Testis (tissue), 3 donors: Measurements from ENCODE around the gene INTS11. TPM values are rescaled to one million over a fixed set of nuclear protein-coding genes. Genes with fewer than 3 reads are reported as not detected.
A peak's percentile ranks its signal among the peaks of the same experiment; 100 is the strongest.

Source experiments
- DNase-seq: peaks from one replicate; pipeline ENCODE4 v3.0.0-alpha.2; 2019
- H3K27ac ChIP-seq, 2 donors: fragments of 200-600 bp; sonication (generic); one replicate each; pipeline ENCODE4 v1.5.1; 2019
- H3K27me3 ChIP-seq: fragments of 200-600 bp; sonication (generic); one replicate; pipeline ENCODE4 v1.5.1; 2019
- H3K36me3 ChIP-seq: fragments of 200-600 bp; sonication (generic); one replicate; pipeline ENCODE4 v1.5.1; 2017; ENCODE audit warnings: low read depth; ENCODE audit errors: missing control alignments
- H3K4me1 ChIP-seq: fragments of 200-600 bp; sonication (generic); one replicate; pipeline ENCODE4 v1.5.1; 2019
- H3K4me3 ChIP-seq, 2 donors: fragments of 200-600 bp; sonication (generic); one replicate each; pipeline ENCODE4 v1.5.1; 2017 to 2019
- H3K9me3 ChIP-seq: fragments of 200-600 bp; sonication (generic); one replicate; pipeline ENCODE4 v1.5.1; 2017
- POLR2A ChIP-seq: fragments of 450-650 bp; IDR thresholded peaks from one replicate; pipeline ENCODE4 v1.6.1; 2017; ENCODE audit warnings: antibody characterized with exemption, mild to moderate bottlenecking, moderate library complexity
- WGBS, 2 donors: methylation state at CpG; one replicate each; pipeline ENCODE4 v1.1.5; 2018; 5-methylcytosine and 5-hydroxymethylcytosine counted together
- intact Hi-C: fragments of 100-400 bp; cut with DNase I; formaldehyde crosslinking; loops from one replicate; pipeline ENCODE4 v1.15.1; 2023; ENCODE audit warnings: low total_unique reads
- polyA plus RNA-seq: library from polyadenylated mRNA; stranded (reverse); fragments of 350-450 nt; fragmentation: Illumina TruSeq; extraction: RNeasy Lipid Tissue Mini Kit (QIAGEN cat#74804); gene quantifications from one replicate; pipeline ENCODE4 v1.2.3, GENCODE V29; 2014; ENCODE audit warnings: low read depth, low replicate concordance; ENCODE audit not compliant: insufficient read depth
- total RNA-seq, 2 donors: library from RNA; depleted of rRNA; stranded (reverse); fragments of >200 nt; gene quantifications; one replicate each; pipeline ENCODE4 v1.2.3, GENCODE V29; 2016
- TF ChIP-seq, protein P1 (sequence below), 3 experiments: fragments of 450-650 bp in 2 of 3; fragments of 200-600 bp in 1 of 3; sonication (generic) in 1 of 3; IDR thresholded peaks; one replicate each; pipeline ENCODE4 v1.5.1; 2016 to 2019; ENCODE audit warnings: antibody characterized with exemption in 3 of 3, mild to moderate bottlenecking in 2 of 3, moderate library complexity in 1 of 3

The INTS11 gene
- total and polyA plus RNA-seq, 3 donors from 2014 or later: 213 to 232 (median 220) TPM

GRCh38 chr1:1310476-1311053, 13.9 kb downstream of the INTS11 start:
- TF ChIP-seq POLR2A: no peak
- TF ChIP-seq, protein P1, sequence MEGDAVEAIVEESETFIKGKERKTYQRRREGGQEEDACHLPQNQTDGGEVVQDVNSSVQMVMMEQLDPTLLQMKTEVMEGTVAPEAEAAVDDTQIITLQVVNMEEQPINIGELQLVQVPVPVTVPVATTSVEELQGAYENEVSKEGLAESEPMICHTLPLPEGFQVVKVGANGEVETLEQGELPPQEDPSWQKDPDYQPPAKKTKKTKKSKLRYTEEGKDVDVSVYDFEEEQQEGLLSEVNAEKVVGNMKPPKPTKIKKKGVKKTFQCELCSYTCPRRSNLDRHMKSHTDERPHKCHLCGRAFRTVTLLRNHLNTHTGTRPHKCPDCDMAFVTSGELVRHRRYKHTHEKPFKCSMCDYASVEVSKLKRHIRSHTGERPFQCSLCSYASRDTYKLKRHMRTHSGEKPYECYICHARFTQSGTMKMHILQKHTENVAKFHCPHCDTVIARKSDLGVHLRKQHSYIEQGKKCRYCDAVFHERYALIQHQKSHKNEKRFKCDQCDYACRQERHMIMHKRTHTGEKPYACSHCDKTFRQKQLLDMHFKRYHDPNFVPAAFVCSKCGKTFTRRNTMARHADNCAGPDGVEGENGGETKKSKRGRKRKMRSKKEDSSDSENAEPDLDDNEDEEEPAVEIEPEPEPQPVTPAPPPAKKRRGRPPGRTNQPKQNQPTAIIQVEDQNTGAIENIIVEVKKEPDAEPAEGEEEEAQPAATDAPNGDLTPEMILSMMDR (IDR thresholded peaks at IDR 0.05): no peak
- Histone ChIP-seq H3K27ac (no peak overlapping the region), H3K4me1 (peaks cover 24% of the 10 kb centered on the region), H3K36me3 (no peaks in the 10 kb centered on the region), H3K4me3 (no peak overlapping the region), H3K27me3 (no peaks in the 10 kb centered on the region), H3K9me3 (no peaks in the 10 kb centered on the region)
- intact Hi-C loops: no loop called here
- DNase-seq: no peak
- 73 to 91% methylated on average over 10 to 21 of the region's 21 CpGs for WGBS, 2 donors

DNA sequence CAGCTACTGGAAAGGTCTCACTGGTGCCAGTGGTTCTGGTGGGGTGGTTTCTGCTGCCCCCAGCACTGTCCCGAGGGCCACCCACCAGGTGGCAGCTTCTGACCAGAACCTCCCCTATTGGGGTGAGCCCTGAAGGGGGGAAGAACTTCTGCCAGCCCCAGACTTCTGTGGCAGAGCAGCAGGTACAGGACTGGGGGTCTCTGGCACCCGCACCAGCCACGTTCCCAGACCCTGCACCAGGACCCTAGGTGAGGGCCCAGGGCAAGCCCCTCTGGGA, 14.4 kb downstream of the INTS11 start:
- intact Hi-C loops: no loop called here
- DNase-seq: no peak
- Histone ChIP-seq H3K27me3 (no peaks in the 10 kb centered on the region), H3K36me3 (no peaks in the 10 kb centered on the region), H3K4me3 (no peak overlapping the region), H3K27ac (no peak overlapping the region), H3K9me3 (no peaks in the 10 kb centered on the region), H3K4me1 (peaks cover 29% of the 10 kb centered on the region)
- no peak for TF ChIP-seq POLR2A
- TF ChIP-seq, protein P1 (IDR thresholded peaks at IDR 0.05): no peak
- 78 to 88% methylated on average over 3 of the region's 3 CpGs for WGBS, 2 donors

DNA sequence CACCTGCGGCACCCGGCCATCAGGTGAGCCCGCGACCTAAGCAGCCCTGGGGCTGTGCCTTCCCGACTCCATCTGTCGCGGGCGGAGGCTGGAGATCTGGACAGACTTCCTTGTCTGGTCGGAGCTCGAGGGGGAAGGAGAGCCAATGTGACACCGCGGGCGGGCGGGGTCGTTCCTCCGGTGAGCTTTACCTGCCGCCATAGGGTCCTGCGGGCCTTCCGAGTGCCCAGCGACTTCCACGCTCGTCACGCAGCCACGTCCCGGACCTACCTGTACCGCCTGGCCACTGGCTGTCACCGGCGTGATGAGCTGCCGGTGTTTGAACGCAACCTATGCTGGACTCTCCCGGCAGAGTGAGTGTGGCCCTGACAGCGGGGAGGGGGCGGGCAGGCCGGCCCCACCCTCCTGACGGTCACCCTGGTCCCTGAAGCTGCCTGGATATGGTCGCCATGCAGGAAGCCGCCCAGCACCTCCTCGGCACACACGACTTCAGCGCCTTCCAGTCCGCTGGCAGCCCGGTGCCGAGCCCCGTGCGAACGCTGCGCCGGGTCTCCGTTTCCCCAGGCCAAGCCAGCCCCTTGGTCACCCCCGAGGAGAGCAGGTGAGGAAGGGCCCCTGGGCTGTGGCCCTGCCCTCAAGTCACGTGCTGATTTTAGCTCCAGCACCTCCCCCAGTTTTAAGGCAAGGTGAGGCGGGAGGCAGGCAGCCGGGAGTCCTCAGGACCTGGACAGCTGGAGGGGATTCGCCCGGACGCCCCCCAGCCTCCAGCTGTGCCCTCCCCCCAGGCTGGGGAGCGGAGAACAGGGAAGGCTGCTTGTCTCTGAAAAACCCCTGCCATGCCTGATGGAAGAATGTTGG, 15.0 kb downstream of the INTS11 start:
- peaks cover 35% of the 10 kb centered on the region for H3K4me1 ChIP-seq
- 45% methylated on average over 48 of the region's 57 CpGs; no CpG with 5 or more reads in 1 of the 2 donors for WGBS, 2 donors
- intact Hi-C loops: no loop called here

GRCh38 chr1:1308756-1309250, 15.7 kb downstream of the INTS11 start:
- Histone ChIP-seq H3K4me1 (peaks cover 40% of the 10 kb centered on the region), H3K27ac (peak overlapping the region; percentile 91 to 92), H3K9me3 (no peaks in the 10 kb centered on the region), H3K4me3 (peak overlapping the region; percentile 87 to 89), H3K27me3 (no peaks in the 10 kb centered on the region), H3K36me3 (no peaks in the 10 kb centered on the region)
- WGBS, 2 donors: 0% methylated on average over 65 of the region's 66 CpGs; no CpG with 5 or more reads in 1 of the 2 donors
- no peak for TF ChIP-seq POLR2A
- TF ChIP-seq, protein P1 (IDR thresholded peaks at IDR 0.05): no peak
- DNase-seq: no peak
- intact Hi-C loops: no loop called here

More for the DNA sequence above, 15.0 kb downstream of the INTS11 start:
- DNase-seq: no peak
- no peak for TF ChIP-seq POLR2A
- TF ChIP-seq, protein P1 (IDR thresholded peaks at IDR 0.05): no peak
- no peaks in the 10 kb centered on the region for H3K36me3 ChIP-seq
- H3K9me3 ChIP-seq: no peaks in the 10 kb centered on the region
- peak overlapping the region in 1 of 2 donors; percentile 92 for H3K27ac ChIP-seq
- peak overlapping the region; percentile 87 to 89 for H3K4me3 ChIP-seq
- H3K27me3 ChIP-seq: no peaks in the 10 kb centered on the region
